Measurements from ENCODE around the gene RIPOR3.
"Not testable (repeated sequence)": the region's sequence is repeated elsewhere in the genome, so short reads cannot be mapped to it uniquely, and the experiment has no call there.

RIPOR3 gene

DNA sequence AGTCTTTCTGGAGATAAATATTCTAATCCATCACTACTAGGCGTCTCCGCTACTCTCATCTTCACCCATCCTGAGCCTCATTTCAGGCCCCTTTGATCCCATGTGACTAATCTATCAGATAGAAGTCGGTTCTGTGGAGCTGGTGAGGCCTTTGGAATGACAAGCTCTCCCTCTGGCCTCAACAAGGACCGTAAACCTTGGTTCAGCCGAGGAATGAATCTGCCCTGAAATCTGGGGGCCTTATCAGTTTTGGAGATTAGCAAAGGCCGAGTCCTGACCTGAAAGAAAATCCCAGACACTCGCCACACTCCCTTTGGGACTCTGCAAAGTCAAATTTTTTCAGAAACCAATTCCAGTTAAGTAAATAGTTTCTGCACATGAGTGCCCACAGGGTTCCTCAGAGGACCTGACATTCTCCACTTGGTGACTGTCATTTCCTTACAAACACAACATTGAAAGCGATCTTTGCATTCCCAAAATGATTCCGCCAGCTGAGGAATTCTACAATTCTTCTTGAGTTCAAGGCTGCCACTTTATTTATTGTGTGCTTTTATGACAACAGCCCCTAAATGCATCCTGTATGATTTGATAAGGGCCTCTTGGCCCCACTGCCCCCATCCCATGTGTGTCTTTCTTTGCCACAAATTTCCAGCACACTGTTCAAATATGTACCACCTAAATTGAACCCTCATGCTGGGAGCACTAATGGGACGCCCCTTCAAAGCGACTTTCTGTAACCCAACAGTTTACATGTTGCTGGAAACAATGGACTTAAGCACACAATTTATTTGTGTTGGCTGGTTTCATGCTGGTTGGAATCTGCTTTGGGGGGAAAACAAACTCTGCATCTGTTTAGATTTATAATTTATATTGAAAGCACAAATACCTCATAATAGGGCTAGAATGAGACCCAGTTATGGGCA is 10.0 kb upstream of the RIPOR3 start:
- DNase-seq: no peak

DNA sequence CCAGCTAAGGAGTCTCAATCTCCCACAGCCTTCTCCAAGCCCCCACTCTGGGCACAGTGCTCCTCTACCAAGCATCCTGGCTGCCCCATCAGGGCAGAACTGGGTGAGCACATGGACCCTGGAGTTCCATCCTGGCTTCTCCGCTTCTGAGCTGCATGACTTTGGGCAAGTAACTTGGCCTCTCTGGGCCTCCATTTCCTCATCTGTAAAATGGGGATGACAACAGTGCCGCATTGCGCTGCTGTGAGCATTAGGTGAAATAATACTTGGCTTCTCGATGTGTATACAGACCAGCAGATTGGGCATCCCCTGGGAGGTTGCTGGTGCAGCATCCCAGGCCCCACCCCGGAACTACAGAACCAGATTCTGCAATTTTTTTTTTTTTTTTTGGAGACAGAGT is 8.3 kb upstream of the RIPOR3 start:
- DNase-seq: no peak

DNA sequence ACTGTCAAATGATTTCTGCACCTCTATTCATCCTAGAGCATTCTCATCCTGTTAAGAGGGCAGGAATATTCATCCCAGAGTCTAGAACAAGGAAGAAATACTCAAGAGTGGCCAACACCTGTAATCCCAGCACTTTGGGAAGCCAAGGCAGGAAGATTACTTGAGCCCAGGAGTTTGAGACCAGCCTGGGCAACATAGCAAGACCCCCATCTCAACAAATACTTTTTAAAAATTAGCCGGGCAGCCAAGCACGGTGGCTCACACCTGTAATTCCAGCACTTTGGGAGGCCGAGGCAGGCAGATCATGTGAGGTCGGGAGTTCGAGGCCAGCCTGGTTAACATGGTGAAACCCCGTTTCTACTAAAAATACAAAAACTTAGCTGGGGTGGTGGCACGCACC is 6.9 kb upstream of the RIPOR3 start:
- DNase-seq: not testable (repeated sequence)

DNA sequence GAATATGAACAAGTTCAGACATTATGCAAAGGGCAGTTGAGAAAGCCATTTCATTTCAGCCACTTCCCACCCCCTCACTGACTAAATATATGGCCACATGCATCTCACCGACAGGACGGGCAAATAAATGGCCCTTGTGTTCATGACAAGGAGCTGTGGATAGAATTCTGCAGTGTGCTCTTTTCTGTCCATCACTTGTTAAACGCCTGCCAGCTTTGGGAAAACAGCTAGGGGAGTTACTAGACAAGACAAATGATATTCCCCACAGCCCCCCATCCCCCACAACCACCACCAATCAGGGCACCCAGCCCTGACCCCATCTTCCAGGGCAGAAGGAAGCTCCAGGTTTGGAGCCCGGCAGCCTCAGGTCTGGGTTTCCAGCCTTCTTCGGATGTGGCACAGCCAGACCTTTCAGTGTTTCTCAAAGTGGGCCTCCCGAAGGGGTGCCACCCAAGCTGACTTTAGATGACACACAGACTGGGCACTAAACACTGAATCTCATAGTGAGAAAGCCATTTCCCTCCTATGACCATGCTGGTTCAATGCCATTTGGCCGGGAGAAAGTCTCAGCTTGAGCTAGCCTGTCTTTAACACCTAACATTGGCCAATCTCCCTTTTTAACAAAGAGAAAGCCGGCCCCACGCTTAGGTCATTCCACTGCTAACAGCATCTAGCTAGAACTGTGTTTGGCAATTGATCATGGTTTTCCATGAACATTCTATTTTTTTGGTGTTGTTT is 4.0 kb upstream of the RIPOR3 start:
- DNase-seq: no peak

DNA sequence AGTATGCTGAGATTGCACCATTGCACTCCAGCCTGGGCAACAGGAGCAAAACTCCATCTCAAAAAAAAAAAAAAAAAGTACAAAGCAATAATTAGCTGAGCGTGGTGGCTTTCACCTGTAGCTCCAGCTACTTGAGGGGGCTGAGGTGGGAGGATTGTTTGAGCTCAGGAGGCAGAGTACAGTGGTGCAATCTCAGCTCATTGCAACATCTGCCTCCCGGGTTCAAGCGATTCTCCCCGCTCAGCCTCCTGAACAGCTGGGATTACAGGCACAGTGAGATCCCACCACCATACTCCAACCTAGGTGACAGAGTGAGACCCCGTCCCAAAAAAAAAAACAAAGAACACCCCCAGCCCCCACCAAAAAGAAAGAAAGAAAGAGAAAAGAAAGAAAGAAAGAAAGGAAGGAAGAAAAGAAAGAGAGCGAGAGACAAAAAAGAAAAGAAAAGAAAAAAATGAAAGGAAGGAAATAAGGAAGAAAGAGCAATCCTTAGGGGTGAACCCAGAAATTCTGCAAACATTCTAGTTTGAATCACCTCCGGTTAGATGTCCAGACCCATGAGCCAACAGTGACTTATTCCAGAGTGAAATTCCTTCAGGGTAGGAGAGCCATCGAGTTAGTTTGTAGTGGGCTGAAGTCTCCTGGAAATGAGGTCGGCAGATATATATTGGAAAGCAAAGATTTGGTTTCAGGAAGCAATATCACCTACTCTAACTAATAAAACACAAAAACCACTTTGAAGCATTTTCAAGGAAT is 3.2 kb upstream of the RIPOR3 start:
- peak; percentile 10 for DNase-seq

DNA sequence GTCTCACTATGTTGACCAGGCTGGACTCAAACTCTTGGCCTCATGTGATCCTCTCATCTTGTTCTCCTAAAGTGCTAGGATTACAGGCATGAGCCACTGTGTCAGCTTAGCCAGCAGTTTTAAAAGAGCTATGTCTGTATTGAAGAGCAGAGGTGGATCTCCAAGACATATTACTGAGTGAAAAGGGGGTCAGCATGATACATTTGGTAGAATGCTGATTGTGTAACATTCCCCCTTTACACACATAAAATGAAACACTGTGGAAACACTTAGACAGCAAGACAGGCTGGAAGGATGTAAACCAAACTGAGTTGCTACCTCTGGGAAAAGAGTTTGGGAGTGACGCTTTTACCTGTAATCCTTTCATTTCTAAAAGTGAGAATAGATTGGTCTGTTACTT is 1.7 kb upstream of the RIPOR3 start:
- DNase-seq: no peak

DNA sequence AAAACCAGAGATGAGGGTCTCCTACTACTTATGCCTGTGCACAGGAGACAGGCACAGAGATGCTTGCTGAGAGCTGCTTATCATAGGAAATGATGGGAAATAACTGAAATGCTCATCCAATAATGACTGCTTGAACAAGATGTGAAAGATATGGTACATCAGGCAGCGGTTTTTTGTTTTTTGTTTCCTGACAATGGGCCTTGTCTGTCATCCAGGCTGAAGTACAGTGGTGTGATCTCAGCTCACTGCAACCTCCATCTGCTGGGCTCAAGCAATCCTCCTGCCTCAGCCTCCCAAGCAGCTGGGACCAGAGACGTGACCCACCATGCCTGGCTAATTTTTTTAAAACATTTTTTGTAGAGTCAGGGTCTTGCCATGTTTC is 1.2 kb upstream of the RIPOR3 start:
- DNase-seq: no peak

DNA sequence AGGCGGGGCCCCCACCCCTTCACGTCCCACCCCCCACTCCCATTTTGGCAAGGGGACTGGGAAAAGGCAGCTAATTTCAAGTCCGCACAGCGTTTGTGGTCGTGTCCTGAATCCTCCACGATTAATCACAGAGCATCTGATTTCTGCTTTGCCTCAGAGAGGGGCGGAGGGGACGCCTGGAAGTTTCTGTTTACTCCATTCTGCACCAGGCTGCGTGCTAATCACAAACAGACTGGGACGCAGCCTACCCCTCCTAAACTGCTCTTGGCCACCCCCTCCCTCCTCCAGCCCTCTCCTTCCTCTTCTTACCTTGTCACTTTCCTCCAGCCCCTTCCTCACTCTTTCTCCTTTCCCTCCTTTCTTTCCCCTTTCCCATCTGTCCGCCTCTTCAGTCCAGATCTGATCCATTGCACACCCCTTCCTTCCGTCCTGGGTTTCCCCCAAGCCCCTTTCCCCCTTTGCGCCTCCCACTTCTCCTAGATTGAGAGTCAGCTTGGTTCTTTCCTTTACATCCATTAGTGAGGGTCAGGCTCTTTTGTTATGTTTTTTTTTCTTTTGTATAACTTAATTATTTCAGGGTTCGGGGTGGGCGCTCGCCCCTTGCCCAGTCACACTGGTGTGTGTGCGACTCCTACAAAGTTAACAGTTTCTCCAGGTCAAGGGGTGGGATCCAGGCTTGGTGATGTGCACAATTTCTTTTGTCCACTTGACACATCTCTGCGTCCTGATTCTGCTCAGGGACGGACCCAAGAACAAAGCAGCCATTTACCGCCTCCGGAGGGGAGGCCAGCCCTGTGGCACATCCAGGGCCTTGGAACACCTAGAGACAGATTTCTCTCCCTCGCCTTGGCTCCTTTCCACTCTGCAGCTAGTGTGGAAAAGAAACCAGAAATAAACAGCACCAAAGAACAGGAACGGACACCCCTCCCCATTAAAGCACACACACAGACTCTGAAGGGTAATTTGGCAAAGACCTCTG is 520 bp upstream of the RIPOR3 start:
- peak; percentile 22 for DNase-seq

DNA sequence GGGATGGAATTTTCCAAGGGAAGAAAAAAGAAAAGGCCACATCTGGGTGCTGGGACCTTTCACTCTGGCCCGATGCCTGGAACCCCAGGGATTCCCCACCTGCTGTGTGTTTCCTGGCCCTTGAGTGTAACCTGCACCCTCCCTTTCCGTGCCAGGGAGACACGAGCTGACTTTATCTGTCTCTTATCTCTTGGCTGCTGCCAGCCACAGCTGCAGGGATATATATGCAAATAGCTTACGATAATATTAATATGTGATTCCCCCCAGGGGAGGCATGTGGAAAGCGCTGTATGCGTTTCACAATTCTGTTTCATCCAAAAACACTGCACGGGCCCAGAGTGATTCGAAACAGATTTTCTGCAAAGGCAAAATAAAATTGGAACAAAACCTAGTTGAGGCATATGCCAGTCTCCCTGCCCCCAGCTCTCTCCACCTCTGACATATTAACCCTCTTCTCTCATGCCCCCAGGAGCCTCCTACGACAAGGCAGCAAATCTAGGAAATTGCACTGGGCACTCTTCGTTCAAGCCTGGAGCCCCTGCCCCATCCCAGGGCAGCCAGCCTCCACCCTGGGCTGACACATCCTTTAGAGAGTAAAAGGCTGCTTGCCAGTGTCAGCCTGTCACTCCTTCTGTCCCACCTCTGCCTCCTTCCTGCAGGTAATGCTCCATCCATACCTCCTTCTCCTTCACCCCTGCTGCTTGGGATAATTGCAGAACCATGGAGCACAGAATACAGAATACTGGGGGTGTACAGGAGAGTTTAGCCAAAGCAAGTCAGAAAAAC is 1.3 kb downstream of the RIPOR3 start:
- DNase-seq: no peak

DNA sequence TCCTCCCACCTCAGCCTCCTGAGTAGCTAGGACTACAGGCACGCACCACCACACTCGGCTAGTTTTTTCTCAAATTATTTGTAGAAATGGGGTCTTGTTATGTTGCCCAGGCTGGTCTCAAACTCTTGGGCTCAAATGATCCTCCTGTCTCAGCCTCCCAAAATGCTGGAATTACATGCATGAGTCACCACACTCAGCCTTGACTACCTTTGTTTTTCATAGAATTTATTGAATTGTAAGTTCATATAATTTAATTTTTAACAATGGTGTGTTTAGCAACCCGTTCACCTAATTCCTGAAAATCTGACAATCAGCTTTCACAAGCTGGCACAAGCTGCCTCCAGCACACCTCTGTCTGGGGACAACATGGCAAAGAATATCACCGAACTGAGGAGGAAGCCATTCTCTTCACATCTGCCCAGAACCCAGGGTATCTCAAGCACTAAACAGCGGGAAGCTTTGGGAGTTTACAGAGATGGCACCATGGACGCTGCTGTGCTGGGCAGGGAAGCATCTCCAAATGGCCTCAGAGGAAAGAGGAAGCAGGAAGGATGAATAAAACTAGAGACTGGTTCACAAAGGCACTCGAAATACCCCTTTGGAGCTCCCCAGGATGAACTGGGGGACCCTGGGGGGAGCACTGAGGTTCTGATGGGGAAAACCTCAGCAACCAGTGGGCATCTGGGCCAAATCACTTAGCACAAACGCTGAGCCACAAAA is 2.9 kb downstream of the RIPOR3 start:
- DNase-seq: no peak

DNA sequence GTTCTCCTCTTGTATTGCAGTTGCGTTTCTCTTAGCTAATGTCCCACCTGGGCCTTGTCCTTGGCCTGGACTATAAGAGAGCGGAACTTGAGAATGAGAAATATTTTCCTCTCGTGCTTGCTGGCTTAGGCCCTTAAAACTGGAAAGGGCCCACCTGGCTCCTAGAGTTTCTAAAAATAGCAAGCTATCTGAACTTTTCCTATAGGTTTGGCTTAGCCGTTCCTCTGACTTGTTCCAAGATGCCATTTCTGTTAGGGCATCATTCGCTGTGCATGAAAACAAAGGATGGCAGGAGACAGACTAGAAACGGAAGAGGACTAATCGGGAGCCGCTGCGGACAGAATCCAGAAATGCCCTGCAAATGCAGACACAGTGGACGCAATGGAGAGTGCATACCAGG is 4.5 kb downstream of the RIPOR3 start:
- no peak for DNase-seq

DNA sequence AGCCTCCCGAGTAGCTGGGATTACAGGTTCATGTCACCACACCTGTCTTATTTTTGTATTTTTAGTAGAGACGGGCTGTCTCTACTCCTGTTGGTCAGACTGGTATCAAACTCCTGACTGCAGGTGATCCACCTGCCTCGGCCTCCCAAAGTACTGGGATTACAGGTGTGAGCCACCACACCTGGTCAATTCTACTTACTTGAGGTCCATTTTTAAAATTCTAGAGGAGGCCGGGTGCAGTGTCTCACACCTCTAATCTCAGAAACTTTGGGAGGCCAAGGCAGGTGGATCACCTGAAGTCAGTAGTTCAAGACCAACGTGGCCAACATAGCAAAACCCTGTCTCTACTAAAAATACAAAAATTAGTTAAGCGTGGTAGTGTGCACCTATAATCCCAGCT is 7.8 kb downstream of the RIPOR3 start:
- no peak for DNase-seq

DNA sequence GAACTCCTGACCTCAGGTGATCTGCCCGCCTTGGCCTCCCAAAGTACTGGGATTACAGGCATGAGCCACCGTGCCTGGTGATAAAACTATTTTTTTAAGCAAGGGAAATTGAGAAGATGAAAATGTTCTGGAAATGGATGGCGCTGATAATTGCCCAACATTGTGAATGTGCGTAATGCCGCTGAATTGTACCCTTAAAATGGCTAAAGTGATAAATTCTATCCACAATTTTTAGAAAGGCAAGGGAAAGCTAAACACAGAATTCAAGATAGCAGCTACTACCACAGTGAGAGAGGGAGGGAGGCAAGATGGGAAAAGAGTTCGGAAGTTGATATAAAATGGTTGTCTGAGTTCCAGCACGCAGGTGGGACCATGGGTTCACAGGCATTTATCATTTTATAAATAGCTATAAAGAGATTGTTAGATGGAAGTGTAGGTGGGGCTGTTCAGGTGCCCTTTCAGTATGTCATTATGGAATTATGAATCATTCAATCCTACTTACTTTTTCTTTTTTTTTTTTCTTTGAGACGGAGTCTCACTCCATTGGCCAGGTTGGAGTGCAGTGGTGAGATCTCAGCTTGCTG is 8.3 kb downstream of the RIPOR3 start:
- no peak for DNase-seq

DNA sequence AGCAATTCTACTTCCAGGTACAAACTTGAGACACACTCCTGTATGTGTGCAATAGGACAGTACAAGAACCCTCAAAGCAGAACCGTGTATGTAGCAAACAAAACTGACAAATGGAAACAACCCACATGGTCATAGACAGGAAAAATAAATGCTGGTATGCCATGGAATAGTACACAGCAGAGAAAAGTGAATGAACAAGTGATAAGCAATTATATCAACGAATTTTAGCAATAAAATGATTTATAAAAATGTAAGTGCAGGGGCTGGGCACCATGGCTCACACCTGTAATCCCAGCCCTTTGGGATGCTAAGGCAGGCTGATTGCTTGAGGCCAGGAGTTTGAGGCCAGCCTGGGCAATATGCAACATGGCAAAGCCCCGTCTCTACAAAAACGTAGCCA is 9.3 kb downstream of the RIPOR3 start:
- DNase-seq: no peak

DNA sequence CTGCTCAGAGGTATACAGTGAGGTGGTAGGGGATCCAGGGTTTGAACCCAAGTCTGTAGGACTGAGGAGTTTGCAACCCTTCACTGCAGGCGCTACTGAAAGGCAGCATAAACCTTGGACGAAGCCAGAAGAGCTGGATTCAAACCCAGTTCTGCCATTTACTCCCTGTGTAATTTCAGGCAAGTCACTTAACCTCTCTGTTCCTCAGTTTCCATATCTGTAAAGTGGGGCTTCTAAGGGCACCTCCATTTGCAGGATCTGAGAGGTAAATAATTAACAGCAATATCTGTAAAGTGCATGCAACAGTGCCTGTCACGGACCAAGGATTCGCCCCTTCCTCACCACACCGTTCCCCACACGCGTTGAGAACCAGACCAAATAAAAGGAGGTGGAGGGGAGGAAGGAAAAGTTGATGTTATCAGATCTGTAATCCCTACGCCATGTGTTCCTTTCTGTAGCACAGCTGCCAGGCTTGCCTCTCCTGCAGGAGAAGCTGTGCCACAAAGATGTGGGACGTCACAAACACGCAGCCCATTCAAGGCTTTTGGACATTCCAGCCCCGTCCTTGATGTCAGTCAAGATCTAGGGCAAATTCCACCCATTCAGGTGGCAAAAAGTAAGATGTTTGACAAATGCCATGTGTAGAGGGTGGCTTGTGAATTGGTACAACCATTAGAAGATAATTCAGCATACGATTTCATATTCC is 9.8 kb downstream of the RIPOR3 start:
- DNase-seq: no peak

DNA sequence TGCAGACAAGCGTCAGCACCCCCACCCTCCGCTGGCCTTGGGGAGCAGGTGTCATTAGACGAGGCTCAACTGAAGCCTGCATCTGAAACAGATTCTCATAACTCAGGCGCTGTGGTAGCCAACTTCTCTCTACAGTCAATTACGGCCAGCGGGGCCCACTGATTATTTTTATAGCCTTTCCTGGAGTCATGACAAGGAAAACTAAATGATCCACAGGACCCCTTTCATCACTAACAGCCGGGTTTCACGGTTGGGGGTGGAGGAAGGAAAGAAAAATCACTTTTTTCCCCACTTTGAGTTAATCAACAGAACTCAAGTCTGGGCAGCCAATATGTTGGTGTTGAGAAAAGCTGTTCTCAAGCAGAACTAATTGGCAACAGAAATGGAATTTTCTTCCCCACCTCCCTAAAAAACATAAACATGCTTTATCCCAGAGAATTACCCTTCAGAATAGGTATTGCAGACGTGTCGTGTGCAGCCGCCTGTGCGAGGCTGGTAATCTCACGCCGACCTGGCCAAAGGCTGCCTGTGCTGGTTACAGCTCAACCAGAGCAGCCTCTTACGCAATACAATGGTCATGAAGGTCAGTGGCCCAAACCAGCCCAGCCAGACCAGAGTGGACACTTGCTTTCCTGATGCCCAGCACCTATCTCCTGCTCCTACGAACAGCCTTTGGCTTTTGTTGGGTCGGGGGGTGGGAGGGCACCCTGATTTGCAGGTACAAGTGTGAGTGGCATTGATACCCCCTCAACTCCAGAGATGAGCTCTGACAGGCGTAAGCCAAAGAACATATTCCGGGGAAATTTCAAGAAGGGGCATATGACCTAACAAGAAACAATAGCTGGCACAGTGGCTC is 11.0 kb downstream of the RIPOR3 start:
- DNase-seq: no peak

DNA sequence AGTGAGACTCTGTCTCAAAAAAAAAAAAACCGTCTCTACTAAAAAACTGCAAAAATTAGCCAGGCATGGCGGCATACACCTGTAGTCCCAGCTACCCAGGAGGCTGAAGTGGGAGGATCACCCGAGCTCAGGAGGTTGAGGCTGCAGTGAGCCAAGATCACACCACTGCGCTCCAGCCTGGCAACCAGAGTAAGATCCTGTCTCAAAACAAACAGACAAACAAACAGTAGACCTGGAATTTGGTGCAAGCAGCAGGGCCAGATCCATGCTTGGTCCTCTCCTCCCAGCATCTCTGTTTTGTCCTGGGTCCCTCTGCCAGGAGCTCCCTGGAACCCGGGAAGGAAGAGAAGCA is 11.6 kb downstream of the RIPOR3 start:
- no peak for DNase-seq

DNA sequence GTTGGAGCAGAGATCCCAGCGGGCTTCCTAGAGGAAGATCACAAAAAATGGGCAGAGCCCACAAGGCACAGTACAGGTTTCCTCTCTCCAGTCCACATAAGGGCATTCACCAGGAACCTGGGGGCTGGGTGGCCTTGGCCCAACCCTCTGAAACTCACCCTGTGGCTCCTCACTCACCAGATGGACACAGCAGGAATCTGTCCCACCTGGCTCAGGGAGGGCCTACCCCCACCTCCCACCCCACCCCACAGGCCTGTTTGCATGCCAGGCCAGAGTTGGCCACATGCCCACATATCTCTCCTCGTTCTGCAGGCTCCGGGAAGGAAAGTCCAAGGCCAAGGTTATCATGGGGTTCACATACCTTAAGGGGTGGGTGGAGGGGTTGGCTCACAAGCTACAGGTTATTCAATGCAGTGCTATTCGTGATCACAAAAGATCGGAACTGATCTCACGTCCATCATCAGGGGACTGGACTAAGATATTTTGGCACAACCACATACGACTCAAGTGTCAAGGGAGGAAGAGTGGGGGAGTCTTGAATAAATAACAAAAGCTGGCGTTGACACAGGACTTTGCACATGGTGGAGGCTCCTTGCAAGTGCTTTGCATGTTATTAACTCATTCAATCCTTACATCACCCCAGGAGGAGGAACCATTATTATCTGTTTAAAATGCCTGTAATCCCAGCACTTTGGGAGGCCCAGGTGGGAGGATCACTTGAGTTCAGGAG is 13.0 kb downstream of the RIPOR3 start:
- DNase-seq: no peak
